HG03575 (cell line): ENCODE results near the gene MFSD2B.

Experiments
- ATAC-seq: cut with Tn5 transposase; IDR thresholded peaks from one replicate; pipeline ENCODE4 v1.9.1; 2021; ENCODE audit not compliant: unreplicated experiment, insufficient number of reproducible peaks, low FRiP score; ENCODE audit errors: extremely low read depth

The MFSD2B gene

GRCh38 chr2:24047703-24048033, 37.8 kb downstream of the MFSD2B start:
- no peak for ATAC-seq

GRCh38 chr2:24048769-24049484, 39.0 kb downstream of the MFSD2B start:
- ATAC-seq, result no peak

GRCh38 chr2:24049485-24050021, 39.7 kb downstream of the MFSD2B start, which contains the start of gene FKBP1B:
Gene FKBP1B (plus strand): TSS chr2:24049741. CDS start chr2:24049850, 109 bp downstream.
- ATAC-seq, result no peak

- no peak for ATAC-seq
These were observed 40.4 kb downstream of the MFSD2B start for GRCh38 chr2:24050041-24050979.

GRCh38 chr2:24051833-24052232, 41.9 kb downstream of the MFSD2B start:
- ATAC-seq, result no peak

GRCh38 chr2:24052951-24053350, 43.1 kb downstream of the MFSD2B start:
- no peak for ATAC-seq

- no peak for ATAC-seq
These were observed 44.6 kb downstream of the MFSD2B start for GRCh38 chr2:24054366-24055010.

GRCh38 chr2:24055750-24056149, 45.9 kb downstream of the MFSD2B start:
- no peak for ATAC-seq

- ATAC-seq, result no peak
These were observed 48.8 kb downstream of the MFSD2B start for GRCh38 chr2:24058564-24059271.

GRCh38 chr2:24065341-24065740, 55.5 kb downstream of the MFSD2B start:
- ATAC-seq, result no peak

GRCh38 chr2:24072259-24072658, 62.4 kb downstream of the MFSD2B start:
- ATAC-seq, result no peak

GRCh38 chr2:24073816-24074215, 63.9 kb downstream of the MFSD2B start:
- no peak for ATAC-seq

GRCh38 chr2:24075259-24075658, 65.4 kb downstream of the MFSD2B start:
- no peak for ATAC-seq
